Measurements from ENCODE around the gene RBMY1A1. TPM values are rescaled to one million over a fixed set of nuclear protein-coding genes. Genes with fewer than 3 reads are reported as not detected.
"Not testable (repeated sequence)": the region's sequence is repeated elsewhere in the genome, so short reads cannot be mapped to it uniquely, and the experiment has no call there.

The RBMY1A1 gene
- not detected for total RNA-seq

- not testable (repeated sequence) for H3K9me3 Mint-ChIP-seq; DNase-seq (ENCODE audit: low spot score in 2 of 2); H3K36me3 Mint-ChIP-seq; ATAC-seq; H3K27ac Mint-ChIP-seq
Observed at GRCh38 chrY:21534579-21534978, at the start of gene RBMY1A1. RBMY1A1 (plus strand) TSS chrY:21534879; CDS start chrY:21536892, 2,013 bp downstream.

- ATAC-seq; H3K27ac Mint-ChIP-seq; H3K36me3 Mint-ChIP-seq; H3K9me3 Mint-ChIP-seq; DNase-seq (ENCODE audit: low spot score in 2 of 2): not testable (repeated sequence)
Observed at GRCh38 chrY:21511038-21511437, 23.6 kb upstream of the RBMY1A1 start, which contains the start of gene RBMY1B. RBMY1B (plus strand) TSS chrY:21511338; CDS start chrY:21513351, 2,013 bp downstream.

- not testable (repeated sequence) for H3K27ac Mint-ChIP-seq; H3K9me3 Mint-ChIP-seq; H3K36me3 Mint-ChIP-seq; DNase-seq (ENCODE audit: low spot score in 2 of 2)
- ATAC-seq, result peak in 1 of 2 donors; percentile 97
Observed at GRCh38 chrY:21559316-21559984, 24.8 kb downstream of the RBMY1A1 start.

- ATAC-seq (no peak), DNase-seq (ENCODE audit: low spot score in 2 of 2) (no peak)
- H3K36me3 Mint-ChIP-seq, result no peaks in the 10 kb centered on the region
- H3K9me3 Mint-ChIP-seq, result no peaks in the 10 kb centered on the region
- H3K27ac Mint-ChIP-seq, result no peak overlapping the region
Observed at GRCh38 chrY:21585449-21585848, 50.8 kb downstream of the RBMY1A1 start.

GRCh38 chrY:21586454-21586853, 51.8 kb downstream of the RBMY1A1 start:
- not testable (repeated sequence) for H3K27ac Mint-ChIP-seq; H3K9me3 Mint-ChIP-seq; ATAC-seq; H3K36me3 Mint-ChIP-seq; DNase-seq (ENCODE audit: low spot score in 2 of 2)

- H3K36me3 Mint-ChIP-seq, result no peaks in the 10 kb centered on the region
- no peak for DNase-seq (ENCODE audit: low spot score in 2 of 2)
- no peak for ATAC-seq
- H3K9me3 Mint-ChIP-seq, result no peaks in the 10 kb centered on the region
- no peak overlapping the region for H3K27ac Mint-ChIP-seq
Observed at GRCh38 chrY:21592059-21592458, 57.4 kb downstream of the RBMY1A1 start.

GRCh38 chrY:21596287-21596686, 61.6 kb downstream of the RBMY1A1 start:
- not testable (repeated sequence) for H3K27ac Mint-ChIP-seq; H3K36me3 Mint-ChIP-seq; ATAC-seq; DNase-seq (ENCODE audit: low spot score in 2 of 2); H3K9me3 Mint-ChIP-seq

Other genes with a start within 250 kb of the RBMY1A1 start
- not detected for gene RBMY1B, start 23.5 kb upstream of the RBMY1A1 start, total RNA-seq

Data from activated naive CD4-positive, alpha-beta T cell treated with anti-CD3 and anti-CD28 coated beads, Interleukin-2, amount 50 U/mL, for 72 hours (primary cell).